Measurements from ENCODE around the gene EXOC6B.

The EXOC6B gene

DNA sequence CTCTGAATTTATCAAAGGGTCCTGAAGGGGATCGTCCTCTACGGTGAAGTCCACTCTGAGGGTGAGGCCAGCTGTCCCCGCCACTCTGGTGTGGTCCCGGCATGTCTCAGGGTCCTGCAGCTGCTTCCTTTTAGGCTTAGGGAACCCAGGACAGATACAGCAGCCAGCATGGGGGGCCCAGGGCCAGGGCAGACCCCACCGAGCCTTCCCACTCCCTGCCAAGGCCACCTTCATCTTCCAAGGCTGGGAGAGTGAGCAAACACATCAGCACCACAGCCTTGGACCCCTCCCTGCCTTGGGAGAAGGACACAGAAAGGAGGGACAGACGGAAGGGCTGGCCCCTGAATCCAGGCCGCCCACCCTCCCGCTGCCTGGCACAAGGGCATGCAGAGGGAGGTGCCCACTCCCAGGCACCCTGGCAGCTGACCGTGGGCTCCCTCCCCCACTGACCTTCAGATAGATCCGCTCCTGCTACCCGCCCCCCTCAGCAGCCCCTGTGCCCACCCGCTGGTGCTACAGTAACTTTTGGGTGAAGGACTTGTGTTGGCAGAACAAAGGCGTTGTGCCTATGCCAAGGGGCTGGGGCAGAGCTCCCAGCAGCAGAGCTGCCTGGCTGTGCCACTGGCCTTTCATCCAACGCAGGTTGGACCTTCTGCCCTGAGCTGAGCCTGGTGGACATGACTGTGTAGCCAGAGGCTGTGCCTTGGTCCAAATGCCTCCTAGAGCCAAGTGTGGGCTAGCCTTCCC is 685.8 kb downstream of the EXOC6B start:
- TF ChIP-seq, protein P1, sequence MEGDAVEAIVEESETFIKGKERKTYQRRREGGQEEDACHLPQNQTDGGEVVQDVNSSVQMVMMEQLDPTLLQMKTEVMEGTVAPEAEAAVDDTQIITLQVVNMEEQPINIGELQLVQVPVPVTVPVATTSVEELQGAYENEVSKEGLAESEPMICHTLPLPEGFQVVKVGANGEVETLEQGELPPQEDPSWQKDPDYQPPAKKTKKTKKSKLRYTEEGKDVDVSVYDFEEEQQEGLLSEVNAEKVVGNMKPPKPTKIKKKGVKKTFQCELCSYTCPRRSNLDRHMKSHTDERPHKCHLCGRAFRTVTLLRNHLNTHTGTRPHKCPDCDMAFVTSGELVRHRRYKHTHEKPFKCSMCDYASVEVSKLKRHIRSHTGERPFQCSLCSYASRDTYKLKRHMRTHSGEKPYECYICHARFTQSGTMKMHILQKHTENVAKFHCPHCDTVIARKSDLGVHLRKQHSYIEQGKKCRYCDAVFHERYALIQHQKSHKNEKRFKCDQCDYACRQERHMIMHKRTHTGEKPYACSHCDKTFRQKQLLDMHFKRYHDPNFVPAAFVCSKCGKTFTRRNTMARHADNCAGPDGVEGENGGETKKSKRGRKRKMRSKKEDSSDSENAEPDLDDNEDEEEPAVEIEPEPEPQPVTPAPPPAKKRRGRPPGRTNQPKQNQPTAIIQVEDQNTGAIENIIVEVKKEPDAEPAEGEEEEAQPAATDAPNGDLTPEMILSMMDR (conservative IDR thresholded peaks at IDR 0.05): no peak
- no peak overlapping the region for H3K27ac ChIP-seq

- no peak overlapping the region for H3K27ac ChIP-seq
Observed at GRCh38 chr2:72139471-72139873, 686.4 kb downstream of the EXOC6B start.

DNA sequence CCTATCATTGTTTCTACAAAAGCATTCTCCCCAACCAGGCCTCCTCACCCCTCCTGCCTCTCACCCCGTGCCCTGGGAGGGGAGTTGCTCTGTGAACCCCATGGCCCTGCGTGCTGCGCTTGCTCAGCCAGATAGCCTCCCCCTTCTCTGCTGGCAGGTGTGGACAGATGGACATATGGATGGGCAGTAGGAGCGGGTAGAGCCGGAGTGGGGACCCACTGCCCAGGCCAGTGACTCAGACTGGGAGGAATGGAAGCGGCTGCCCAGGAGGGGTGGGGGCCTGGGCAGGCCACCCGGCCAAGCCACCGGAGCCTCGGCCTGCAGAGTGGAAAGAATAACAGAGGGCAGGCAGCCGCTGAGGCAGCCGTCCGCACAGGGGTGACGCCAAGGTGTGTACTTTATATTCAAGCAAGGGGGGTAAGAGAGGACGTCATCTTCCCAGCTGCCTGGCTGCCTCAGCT is 686.9 kb downstream of the EXOC6B start:
- TF ChIP-seq, protein P1 (conservative IDR thresholded peaks at IDR 0.05): no peak
- H3K27ac ChIP-seq: no peak overlapping the region

More at GRCh38 chr2:72139471-72139873, 686.4 kb downstream of the EXOC6B start:
- TF ChIP-seq, protein P1 (conservative IDR thresholded peaks at IDR 0.05): no peak

- TF ChIP-seq, protein P1 (conservative IDR thresholded peaks at IDR 0.05): no peak
- H3K27ac ChIP-seq: no peak overlapping the region
Observed at GRCh38 chr2:72138011-72138881, 687.6 kb downstream of the EXOC6B start.

GRCh38 chr2:72137498-72138010 is 688.3 kb downstream of the EXOC6B start:
- TF ChIP-seq, protein P1 (conservative IDR thresholded peaks at IDR 0.05): peak; percentile 95
- no peak overlapping the region for H3K27ac ChIP-seq

DNA sequence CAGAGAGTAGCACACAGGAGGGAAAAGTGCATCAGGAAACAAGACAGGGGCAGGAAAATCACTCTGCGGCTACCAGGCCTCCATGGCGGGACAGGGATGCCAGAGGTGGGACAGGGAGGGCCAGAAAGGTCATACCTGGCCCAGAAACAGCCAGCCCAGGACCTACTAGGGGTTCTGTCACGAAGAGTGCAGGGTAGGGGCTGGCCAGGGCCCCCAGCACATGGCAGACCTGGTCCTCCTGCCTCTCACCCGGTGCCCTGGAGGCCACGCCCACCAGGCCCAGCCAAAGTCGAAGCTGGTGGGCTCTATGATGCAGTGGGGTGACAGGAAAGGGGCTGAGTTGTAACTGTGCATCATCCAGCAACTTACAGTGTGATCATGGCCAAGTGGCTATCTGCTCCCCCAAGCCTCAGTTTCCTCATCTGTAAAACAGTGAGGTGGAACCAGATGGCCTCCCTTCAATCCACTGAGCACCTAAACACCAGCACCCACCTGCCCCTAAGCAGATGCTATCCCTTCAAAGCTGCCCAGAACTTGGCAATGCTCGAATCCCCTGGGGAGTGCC is 688.8 kb downstream of the EXOC6B start:
- no peak overlapping the region for H3K27ac ChIP-seq
- TF ChIP-seq, protein P1 (conservative IDR thresholded peaks at IDR 0.05): no peak

DNA sequence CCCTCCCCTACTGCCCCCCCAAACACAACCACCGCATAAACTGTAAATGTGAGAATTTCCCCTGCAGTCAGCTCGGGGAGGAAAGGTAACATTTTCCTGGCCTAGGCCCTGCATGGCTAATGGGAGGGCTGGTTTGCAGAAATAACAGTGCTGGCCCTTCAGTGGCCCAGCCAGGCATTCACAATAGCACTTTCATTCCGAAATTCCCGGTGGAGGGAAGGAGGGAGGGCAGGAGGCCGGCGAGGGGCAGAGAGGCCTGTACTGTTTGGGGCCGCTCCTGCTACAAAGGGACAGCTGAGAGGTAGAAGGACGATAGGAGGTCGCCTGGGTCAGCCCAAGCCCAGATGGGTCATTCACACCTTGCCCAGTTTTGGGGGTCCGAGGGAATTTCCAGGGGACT is 689.5 kb downstream of the EXOC6B start:
- no peak overlapping the region for H3K27ac ChIP-seq
- TF ChIP-seq, protein P1 (conservative IDR thresholded peaks at IDR 0.05): no peak

Measured in VCaP (cell line).